Large intestine (tissue), 3 donors: ENCODE measurements around the gene SEPTIN10. TPM values are rescaled to one million over a fixed set of nuclear protein-coding genes. Genes with fewer than 3 reads are reported as not detected.
A peak's percentile ranks its signal among the peaks of the same experiment; 100 is the strongest.
"Not testable (repeated sequence)": the region's sequence is repeated elsewhere in the genome, so short reads cannot be mapped to it uniquely, and the experiment has no call there.

Experiments
- DNase-seq, 2 donors: peaks; one replicate each; pipeline versions ENCODE4 v3.0.0 to v3.0.0-alpha.2; 2013
- H3K27ac ChIP-seq: one replicate; pipeline ENCODE4 v1.5.1; 2013; ENCODE audit warnings: low read length
- H3K27me3 ChIP-seq: 2 replicates; pipeline ENCODE4 v1.6.1; 2013; ENCODE audit warnings: low read length; ENCODE audit not compliant: control insufficient read depth, insufficient read depth
- H3K36me3 ChIP-seq: 2 replicates; pipeline ENCODE4 v1.6.1; 2013; ENCODE audit warnings: low read length; ENCODE audit not compliant: control insufficient read depth, insufficient read depth
- H3K4me1 ChIP-seq: one replicate; pipeline ENCODE4 v1.6.1; 2013; ENCODE audit warnings: low read length; ENCODE audit not compliant: control insufficient read depth, insufficient read depth
- H3K4me3 ChIP-seq: one replicate; pipeline ENCODE4 v1.5.1; 2013; ENCODE audit warnings: low read length
- H3K9me3 ChIP-seq: one replicate; pipeline ENCODE4 v1.6.1; 2013; ENCODE audit warnings: mild to moderate bottlenecking, low read depth, low read length, moderate library complexity; ENCODE audit not compliant: control insufficient read depth
- WGBS: methylation state at CpG from one replicate; pipeline ENCODE4 v1.1.5; 2013; ENCODE audit warnings: low lambda C conversion rate; ENCODE audit not compliant: insufficient coverage; 5-methylcytosine and 5-hydroxymethylcytosine counted together
- polyA plus RNA-seq: library from polyadenylated mRNA; unstranded; fragments of 120-200 nt; gene quantifications from one replicate; pipeline ENCODE4 v1.2.1, GENCODE V29; 2013

SEPTIN10 gene
- polyA plus RNA-seq, 1 donor: 67.4 TPM

GRCh38 chr2:109633284-109633961 lies 19.7 kb upstream of the SEPTIN10 start:
- Histone ChIP-seq H3K4me1 (peaks cover 24% of the 10 kb centered on the region), H3K36me3 (no peaks in the 10 kb centered on the region), H3K4me3 (no peak overlapping the region), H3K27ac (no peak overlapping the region), H3K27me3 (no peaks in the 10 kb centered on the region), H3K9me3 (no peaks in the 10 kb centered on the region)
- no CpG with 5 or more reads among the region's 10 CpGs for WGBS
- DNase-seq: no peak

- H3K4me3 ChIP-seq: no peak overlapping the region
- WGBS: no CpG with 5 or more reads among the region's 14 CpGs
- peak in 1 of 2 donors; percentile 69 for DNase-seq
- no peaks in the 10 kb centered on the region for H3K36me3 ChIP-seq
- H3K4me1 ChIP-seq: peaks cover 21% of the 10 kb centered on the region
- H3K9me3 ChIP-seq: no peaks in the 10 kb centered on the region
- H3K27ac ChIP-seq: peak overlapping the region; percentile 20
- H3K27me3 ChIP-seq: no peaks in the 10 kb centered on the region
Measured at GRCh38 chr2:109632158-109632789, 18.5 kb upstream of the SEPTIN10 start.

DNA sequence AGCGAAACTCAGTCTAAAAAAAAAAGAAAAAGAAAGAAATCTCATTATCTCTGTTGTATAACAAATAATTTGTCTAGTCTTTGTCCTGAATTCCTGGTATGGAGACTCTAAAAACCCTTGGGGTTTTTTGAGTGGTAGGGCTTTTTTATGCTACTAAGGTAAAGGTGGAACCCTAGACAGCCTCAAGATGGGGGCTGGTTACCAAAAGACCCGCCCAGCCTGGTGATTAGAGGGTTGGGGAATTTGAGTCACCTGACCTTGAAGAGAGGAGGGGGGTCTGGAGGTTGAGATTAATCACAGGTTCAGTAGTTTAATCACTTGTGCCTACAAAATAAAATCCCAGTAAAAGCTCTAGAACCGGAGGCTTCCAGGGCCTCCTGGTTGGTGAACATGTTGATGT lies 18.0 kb upstream of the SEPTIN10 start:
- peaks cover 21% of the 10 kb centered on the region for H3K4me1 ChIP-seq
- H3K9me3 ChIP-seq: no peaks in the 10 kb centered on the region
- no peak overlapping the region for H3K4me3 ChIP-seq
- H3K27me3 ChIP-seq: no peaks in the 10 kb centered on the region
- no peak for DNase-seq
- H3K36me3 ChIP-seq: no peaks in the 10 kb centered on the region
- H3K27ac ChIP-seq: peak overlapping the region; percentile 20
- no CpG with 5 or more reads among the region's 3 CpGs for WGBS

- DNase-seq: peak; percentile 85 to 88
- Histone ChIP-seq H3K27ac (peak overlapping the region; percentile 49), H3K4me1 (peaks cover 21% of the 10 kb centered on the region), H3K4me3 (no peak overlapping the region), H3K27me3 (no peaks in the 10 kb centered on the region), H3K36me3 (no peaks in the 10 kb centered on the region), H3K9me3 (no peaks in the 10 kb centered on the region)
- WGBS: 74% methylated on average over 6 of the region's 19 CpGs
Measured at GRCh38 chr2:109630441-109631430, 17.0 kb upstream of the SEPTIN10 start.

DNA sequence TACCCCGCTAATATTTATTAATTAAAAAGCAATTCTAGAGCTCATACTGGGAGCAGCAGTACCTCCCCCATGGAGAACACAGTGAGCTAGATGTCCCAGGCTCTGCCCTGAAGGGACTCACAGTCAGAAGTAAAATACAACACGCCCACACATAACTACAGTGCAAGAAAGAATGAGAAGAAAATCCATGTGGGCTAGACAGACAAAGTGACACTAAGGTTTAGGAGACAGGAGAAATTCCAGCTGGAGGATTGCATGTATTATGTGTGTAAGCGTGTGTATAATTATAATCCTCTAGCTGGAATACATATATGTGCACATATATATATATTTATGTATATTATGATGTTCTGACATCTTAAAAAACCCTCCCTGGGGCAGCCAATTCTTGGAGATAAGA lies 16.1 kb upstream of the SEPTIN10 start:
- DNase-seq: no peak
- H3K36me3 ChIP-seq: no peaks in the 10 kb centered on the region
- no peak overlapping the region for H3K27ac ChIP-seq
- no peaks in the 10 kb centered on the region for H3K9me3 ChIP-seq
- no peak overlapping the region for H3K4me3 ChIP-seq
- H3K4me1 ChIP-seq: peaks cover 21% of the 10 kb centered on the region
- WGBS: no CpG with 5 or more reads among the region's 3 CpGs
- no peaks in the 10 kb centered on the region for H3K27me3 ChIP-seq

GRCh38 chr2:109628321-109628720 lies 14.6 kb upstream of the SEPTIN10 start:
- H3K27ac ChIP-seq, H3K4me3 ChIP-seq, H3K36me3 ChIP-seq, H3K27me3 ChIP-seq, DNase-seq, H3K9me3 ChIP-seq: not testable (repeated sequence)
- 81% methylated on average over 2 of the region's 7 CpGs for WGBS
- peaks cover 32% of the 10 kb centered on the region for H3K4me1 ChIP-seq

- 100% methylated on average over 1 of the region's 4 CpGs for WGBS
- no peak for DNase-seq
- peaks cover under 1% of the 10 kb centered on the region for H3K36me3 ChIP-seq
Measured at GRCh38 chr2:109624339-109624738, 10.6 kb upstream of the SEPTIN10 start.

DNA sequence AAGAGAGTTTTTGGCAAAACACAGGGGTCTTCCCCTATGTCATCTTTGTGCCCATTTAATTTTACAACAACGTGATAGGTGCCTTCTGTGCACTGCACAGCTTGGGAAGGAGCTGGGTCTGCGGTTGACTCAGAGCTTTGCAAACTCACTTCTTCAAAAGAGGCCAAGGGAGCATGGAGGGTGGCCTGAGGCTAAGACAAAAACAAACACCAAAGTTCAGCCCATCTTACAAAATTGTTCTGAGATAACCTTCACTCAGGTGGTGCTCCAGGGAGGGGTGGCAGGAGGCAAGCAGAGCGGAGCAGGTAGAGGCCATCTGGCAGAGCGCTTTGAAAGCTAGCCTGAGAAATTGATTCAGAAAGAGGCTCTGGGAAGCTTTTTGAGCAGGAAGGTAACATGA lies 10.2 kb upstream of the SEPTIN10 start:
- Histone ChIP-seq H3K9me3 (no peaks in the 10 kb centered on the region), H3K27ac (no peak overlapping the region), H3K36me3 (peaks cover 3% of the 10 kb centered on the region), H3K27me3 (no peaks in the 10 kb centered on the region), H3K4me1 (peaks cover 20% of the 10 kb centered on the region), H3K4me3 (no peak overlapping the region)
- WGBS: no CpG with 5 or more reads among the region's 4 CpGs
- DNase-seq: no peak

More at GRCh38 chr2:109624339-109624738, 10.6 kb upstream of the SEPTIN10 start:
- Histone ChIP-seq H3K27ac (no peak overlapping the region), H3K4me3 (no peak overlapping the region), H3K4me1 (peaks cover 16% of the 10 kb centered on the region), H3K27me3 (no peaks in the 10 kb centered on the region), H3K9me3 (no peaks in the 10 kb centered on the region)

DNA sequence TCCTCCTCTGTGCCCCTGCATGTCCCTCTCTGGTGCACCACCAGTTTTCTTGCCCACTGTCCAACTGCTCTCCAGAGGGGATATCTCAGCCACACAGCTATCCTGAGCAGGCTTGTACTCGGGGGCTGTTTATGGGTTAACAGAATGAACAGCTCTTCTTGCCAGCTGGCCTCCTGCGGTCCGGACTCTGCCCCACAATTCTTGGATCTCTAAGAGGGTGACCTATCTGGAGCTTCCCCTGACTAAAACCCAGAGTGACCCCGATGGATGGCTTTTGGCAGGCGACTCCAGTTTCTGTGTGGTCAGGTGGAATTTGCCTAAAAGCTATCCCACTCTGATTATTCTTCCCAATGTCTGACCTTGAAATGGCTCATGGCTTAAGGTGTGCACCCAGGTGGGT lies 9.5 kb upstream of the SEPTIN10 start:
- H3K27ac ChIP-seq: no peak overlapping the region
- no peaks in the 10 kb centered on the region for H3K27me3 ChIP-seq
- H3K36me3 ChIP-seq: peaks cover 3% of the 10 kb centered on the region
- no peaks in the 10 kb centered on the region for H3K9me3 ChIP-seq
- DNase-seq: peak in 1 of 2 donors; percentile 64
- H3K4me3 ChIP-seq: no peak overlapping the region
- peaks cover 25% of the 10 kb centered on the region for H3K4me1 ChIP-seq
- WGBS: no CpG with 5 or more reads among the region's 5 CpGs

DNA sequence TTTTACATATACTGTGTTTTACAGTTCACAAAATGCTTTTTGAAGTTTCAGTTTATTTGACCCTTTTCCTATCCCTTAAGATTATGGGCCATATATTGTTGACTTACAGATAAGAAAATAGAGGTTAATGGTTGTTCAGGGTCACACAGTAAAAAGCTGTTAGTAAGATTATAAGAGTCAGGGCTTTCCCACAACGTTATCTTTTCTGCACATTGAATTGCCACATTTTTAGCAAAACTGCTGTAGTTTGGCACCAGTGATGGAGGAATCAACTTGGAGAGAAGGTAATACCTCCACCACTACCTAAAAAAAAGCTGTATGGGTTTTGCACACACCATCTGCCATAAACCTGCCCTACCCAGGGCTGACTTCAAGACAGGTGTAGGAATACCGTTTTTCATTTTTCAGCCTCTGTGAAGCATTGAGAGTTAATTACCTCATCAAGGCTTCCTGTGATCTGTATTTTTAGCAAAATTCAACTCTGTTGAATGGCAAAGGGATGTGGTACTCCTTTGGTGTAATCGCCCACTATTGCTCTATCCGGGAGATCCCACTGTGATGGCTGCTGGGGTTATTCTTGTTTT lies 5.4 kb upstream of the SEPTIN10 start:
- no peak overlapping the region for H3K4me3 ChIP-seq
- peaks cover 3% of the 10 kb centered on the region for H3K36me3 ChIP-seq
- DNase-seq: peak in 1 of 2 donors; percentile 62
- no peaks in the 10 kb centered on the region for H3K27me3 ChIP-seq
- H3K27ac ChIP-seq: peak overlapping the region; percentile 40
- H3K9me3 ChIP-seq: peaks cover 3% of the 10 kb centered on the region
- peaks cover 41% of the 10 kb centered on the region for H3K4me1 ChIP-seq
- 30% methylated on average over 3 of the region's 4 CpGs for WGBS
